UCSD-AML1 (cell line): ENCODE data around the gene PTK7.
"Not testable (repeated sequence)": the region's sequence is repeated elsewhere in the genome, so short reads cannot be mapped to it uniquely, and the experiment has no call there.

Experiments
- DNase-seq: peaks from one replicate; lab custom pipeline; 2025; ENCODE audit not compliant: unreplicated experiment; lab: John Stamatoyannopoulos, UW

Gene PTK7

GRCh38 chr6:43075670-43076463 lies at the start of gene PTK7:
TSS of gene PTK7 (plus strand) at chr6:43076314. CDS start at chr6:43076489, 175 bp downstream.
- peak; percentile 81 for DNase-seq

GRCh38 chr6:43026365-43026764 lies 49.7 kb upstream of the PTK7 start:
- DNase-seq = no peak

- DNase-seq = no peak
Observed at GRCh38 chr6:43029120-43029519, 47.0 kb upstream of the PTK7 start.

- DNase-seq = no peak
Observed at GRCh38 chr6:43032326-43032725, 43.8 kb upstream of the PTK7 start.

GRCh38 chr6:43033496-43034189 lies 42.5 kb upstream of the PTK7 start:
- no peak for DNase-seq

- no peak for DNase-seq
Observed at GRCh38 chr6:43034190-43034525, 42.0 kb upstream of the PTK7 start.

GRCh38 chr6:43035495-43036194 lies 40.5 kb upstream of the PTK7 start:
- DNase-seq = no peak

- DNase-seq = no peak
Observed at GRCh38 chr6:43036712-43037111, 39.4 kb upstream of the PTK7 start.

- DNase-seq = no peak
Observed at GRCh38 chr6:43037197-43037596, 38.9 kb upstream of the PTK7 start.

- no peak for DNase-seq
Observed at GRCh38 chr6:43037706-43038105, 38.4 kb upstream of the PTK7 start.

GRCh38 chr6:43038727-43039126 lies 37.4 kb upstream of the PTK7 start:
- no peak for DNase-seq

- no peak for DNase-seq
Observed at GRCh38 chr6:43040542-43041257, 35.4 kb upstream of the PTK7 start.

- DNase-seq = not testable (repeated sequence)
Observed at GRCh38 chr6:43041475-43041874, 34.6 kb upstream of the PTK7 start.

GRCh38 chr6:43043310-43043709 lies 32.8 kb upstream of the PTK7 start:
- no peak for DNase-seq

GRCh38 chr6:43045371-43045930 lies 30.7 kb upstream of the PTK7 start:
- DNase-seq = no peak

GRCh38 chr6:43047998-43048397 lies 28.1 kb upstream of the PTK7 start:
- DNase-seq = no peak

- DNase-seq = no peak
Observed at GRCh38 chr6:43050981-43051380, 25.1 kb upstream of the PTK7 start.

- no peak for DNase-seq
Observed at GRCh38 chr6:43052225-43052841, 23.8 kb upstream of the PTK7 start.

- peak; percentile 65 for DNase-seq
Observed at GRCh38 chr6:43052842-43053544, 23.1 kb upstream of the PTK7 start.
